WTC11 (cell line): Measurements from ENCODE around the gene ZBTB32. TPM values are rescaled to one million over a fixed set of nuclear protein-coding genes. Genes with fewer than 3 reads are reported as not detected.

Experiments
- ATAC-seq: fragments of 200-7000 bp; cut with Tn5 transposase; 2 replicates; pipeline ENCODE4 v1.10.0; 2021; ENCODE audit warnings: mild to moderate bottlenecking, moderate library complexity
- CTCF ChIA-PET: fragments of 300-600 bp; sonication (Branson Sonifier 250); formaldehyde crosslinking; loops from one replicate; lab custom pipeline; 2021; ENCODE audit warnings: antibody characterized with exemption; lab: Charles Lee
- POLR2A ChIA-PET: fragments of 350-600 bp; sonication (Branson Sonifier 250); formaldehyde crosslinking; loops from one replicate; lab custom pipeline; 2021; ENCODE audit warnings: antibody characterized with exemption; lab: Charles Lee
- DNase-seq: peaks from one replicate; pipeline ENCODE4 v3.0.0; 2021; ENCODE audit warnings: low spot score
- H3K27ac Mint-ChIP-seq: 2 replicates; pipeline ENCODE4 v1.8.0; 2021; ENCODE audit warnings: mixed read lengths
- H3K27me3 Mint-ChIP-seq: 2 replicates; pipeline ENCODE4 v1.8.0; 2021; ENCODE audit warnings: low read depth, mild to moderate bottlenecking, moderate library complexity, mixed read lengths
- H3K36me3 Mint-ChIP-seq: 2 replicates; pipeline ENCODE4 v1.8.0; 2021; ENCODE audit warnings: mixed read lengths
- H3K4me1 Mint-ChIP-seq: 2 replicates; pipeline ENCODE4 v1.8.0; 2022; ENCODE audit warnings: mixed read lengths
- H3K4me3 Mint-ChIP-seq: 2 replicates; pipeline ENCODE4 v1.8.0; 2021; ENCODE audit warnings: mild to moderate bottlenecking, moderate library complexity, mixed read lengths
- H3K9me3 Mint-ChIP-seq: 2 replicates; pipeline ENCODE4 v1.8.0; 2021; ENCODE audit warnings: mixed read lengths
- ATF3 ChIP-seq: sonication (generic); formaldehyde crosslinking; conservative IDR thresholded peaks from 2 replicates; pipeline ENCODE4 v1.8.1; 2022; ENCODE audit warnings: mild to moderate bottlenecking, missing genetic modification reagents
- ERG ChIP-seq: fragments of 250-450 bp; sonication (Bioruptor Pico); IDR thresholded peaks from 2 replicates; pipeline ENCODE4 v1.8.0; 2021; ENCODE audit warnings: mild to moderate bottlenecking
- ESRRA ChIP-seq: sonication (generic); formaldehyde crosslinking; IDR thresholded peaks from 2 replicates; pipeline ENCODE4 v1.8.1; 2022; ENCODE audit warnings: mild to moderate bottlenecking, missing genetic modification reagents, borderline replicate concordance
- FOXK1 ChIP-seq: sonication (generic); formaldehyde crosslinking; IDR thresholded peaks from 2 replicates; pipeline ENCODE4 v1.8.0; 2022; ENCODE audit warnings: mild to moderate bottlenecking, moderate library complexity, missing genetic modification reagents
- HMGXB4 ChIP-seq: sonication (generic); formaldehyde crosslinking; IDR thresholded peaks from 2 replicates; pipeline ENCODE4 v1.8.1; 2023; ENCODE audit warnings: mild to moderate bottlenecking, moderate library complexity, missing genetic modification reagents
- IRF2 ChIP-seq: sonication (generic); formaldehyde crosslinking; IDR thresholded peaks from 2 replicates; pipeline ENCODE4 v1.8.0; 2022; ENCODE audit warnings: low read depth, missing genetic modification reagents, borderline replicate concordance
- MLX ChIP-seq: sonication (generic); formaldehyde crosslinking; IDR thresholded peaks from 2 replicates; pipeline ENCODE4 v1.8.1; 2023; ENCODE audit warnings: mild to moderate bottlenecking, missing genetic modification reagents, moderate library complexity
- NFATC4 ChIP-seq: fragments of 250-450 bp; sonication (Bioruptor Pico); IDR thresholded peaks from 2 replicates; pipeline ENCODE4 v1.9.0; 2021; ENCODE audit warnings: mild to moderate bottlenecking
- ZBTB43 ChIP-seq: sonication (generic); formaldehyde crosslinking; IDR thresholded peaks from 2 replicates; pipeline ENCODE4 v1.8.1; 2023; ENCODE audit warnings: mild to moderate bottlenecking, missing genetic modification reagents
- ZNF121 ChIP-seq: sonication (generic); formaldehyde crosslinking; IDR thresholded peaks from 2 replicates; pipeline ENCODE4 v1.8.0; 2023; ENCODE audit warnings: missing genetic modification reagents
- ZNF263 ChIP-seq: sonication (generic); formaldehyde crosslinking; IDR thresholded peaks from 2 replicates; pipeline ENCODE4 v1.8.1; 2022; ENCODE audit warnings: low read depth, mild to moderate bottlenecking, moderate library complexity, missing genetic modification reagents
- ZNF416 ChIP-seq: fragments of 250-450 bp; sonication (Bioruptor Pico); IDR thresholded peaks from 2 replicates; pipeline ENCODE4 v1.9.0; 2021; ENCODE audit warnings: mild to moderate bottlenecking, inconsistent platforms
- ZNF425 ChIP-seq: fragments of 250-450 bp; sonication (Bioruptor Pico); conservative IDR thresholded peaks from 2 replicates; pipeline ENCODE4 v1.9.0; 2021; ENCODE audit warnings: mild to moderate bottlenecking
- ZNF512 ChIP-seq: sonication (generic); formaldehyde crosslinking; IDR thresholded peaks from 2 replicates; pipeline ENCODE4 v1.8.1; 2022; ENCODE audit warnings: missing genetic modification reagents, borderline replicate concordance
- ZNF532 ChIP-seq: fragments of 250-450 bp; sonication (Bioruptor Pico); IDR thresholded peaks from 2 replicates; pipeline ENCODE4 v1.9.0; 2021; ENCODE audit warnings: mild to moderate bottlenecking, borderline replicate concordance
- ZSCAN18 ChIP-seq: fragments of 250-450 bp; sonication (Bioruptor Pico); IDR thresholded peaks from 2 replicates; pipeline ENCODE4 v2.1.2; 2022; ENCODE audit warnings: mild to moderate bottlenecking, moderate library complexity
- total RNA-seq: library from RNA; stranded (reverse); gene quantifications from 3 replicates; pipeline ENCODE4 v1.2.3, GENCODE V29; 2021

ZBTB32 gene
- total RNA-seq, 1 experiment from 2014 or later: 0.11 TPM

GRCh38 chr19:35722897-35723296 is 18.5 kb downstream of the ZBTB32 start:
- Mint-ChIP-seq H3K4me1 (peaks cover 5% of the 10 kb centered on the region), H3K27me3 (no peaks in the 10 kb centered on the region), H3K27ac (no peak overlapping the region), H3K36me3 (peaks cover 47% of the 10 kb centered on the region), H3K4me3 (no peak overlapping the region), H3K9me3 (no peaks in the 10 kb centered on the region)
- no peak for ATAC-seq
- TF ChIP-seq MLX (CRISPR knock-in tag) (no peak), ZNF416 (CRISPR knock-in tag) (no peak), ZNF425 (no peak), FOXK1 (CRISPR knock-in tag) (no peak)
- ChIA-PET CTCF (interaction anchor here (0.6 to 1.0 kb wide), 5 partner anchors 14 to 228 kb away, joined by 3 read pairs; no protein-coding TSS in a partner anchor), POLR2A (no interaction called here)
- DNase-seq: no peak

GRCh38 chr19:35723671-35724070 is 19.3 kb downstream of the ZBTB32 start:
- Mint-ChIP-seq H3K27me3 (no peaks in the 10 kb centered on the region), H3K36me3 (peaks cover 55% of the 10 kb centered on the region), H3K4me1 (peaks cover 5% of the 10 kb centered on the region), H3K9me3 (no peaks in the 10 kb centered on the region), H3K27ac (no peak overlapping the region), H3K4me3 (no peak overlapping the region)
- no peak for ATAC-seq
- DNase-seq: no peak
- ChIA-PET CTCF (interaction anchor here (0.6 to 1.0 kb wide), 5 partner anchors 14 to 228 kb away, joined by 3 read pairs; no protein-coding TSS in a partner anchor), POLR2A (no interaction called here)
- TF ChIP-seq ZNF263: no peak
- no peak for TF ChIP-seq ESRRA (CRISPR knock-in tag)
- TF ChIP-seq ZNF512 (CRISPR knock-in tag): no peak
- TF ChIP-seq ATF3 (CRISPR knock-in tag): no peak
- no peak for TF ChIP-seq ZNF425
- TF ChIP-seq ZNF532: no peak
- TF ChIP-seq ZSCAN18 (CRISPR knock-in tag): no peak
- no peak for TF ChIP-seq NFATC4
- TF ChIP-seq IRF2 (CRISPR knock-in tag): no peak
- TF ChIP-seq ERG (CRISPR knock-in tag): no peak
- TF ChIP-seq HMGXB4 (CRISPR knock-in tag): no peak
- no peak for TF ChIP-seq ZNF121 (CRISPR knock-in tag)
- TF ChIP-seq ZBTB43 (CRISPR knock-in tag): no peak
